ENCODE data around the gene SAMSN1.

DNA sequence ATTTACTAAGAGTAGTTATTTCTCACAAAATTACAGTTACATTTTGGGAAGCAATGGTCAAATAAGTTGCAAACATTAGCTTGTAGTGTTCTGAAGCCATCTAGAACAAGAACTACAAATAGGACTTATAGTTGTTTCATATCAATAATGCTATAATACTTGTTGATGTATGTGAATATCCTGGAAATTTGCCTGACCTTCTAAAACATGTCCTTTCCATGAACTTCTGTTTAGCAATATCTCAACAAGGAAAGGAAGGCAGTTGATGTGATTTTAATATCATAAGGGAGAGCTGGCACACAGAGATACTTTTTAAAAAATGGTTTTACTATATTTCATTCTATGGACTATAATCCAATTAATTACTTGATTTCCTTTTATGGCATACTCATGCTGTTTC lies 47.1 kb upstream of the SAMSN1 start:
- no peak for TF ChIP-seq GATA3 (IDR thresholded peaks at IDR 0.05; ENCODE audit: low read depth, low read length)
- no peak for TF ChIP-seq GATA2 (IDR thresholded peaks at IDR 0.05; ENCODE audit: low read depth, low read length)
